ENCODE data around the gene TEX22.

TEX22 gene

GRCh38 chr14:105367116-105368031 is 31.0 kb upstream of the TEX22 start:
- DNase-seq, result no peak

DNA sequence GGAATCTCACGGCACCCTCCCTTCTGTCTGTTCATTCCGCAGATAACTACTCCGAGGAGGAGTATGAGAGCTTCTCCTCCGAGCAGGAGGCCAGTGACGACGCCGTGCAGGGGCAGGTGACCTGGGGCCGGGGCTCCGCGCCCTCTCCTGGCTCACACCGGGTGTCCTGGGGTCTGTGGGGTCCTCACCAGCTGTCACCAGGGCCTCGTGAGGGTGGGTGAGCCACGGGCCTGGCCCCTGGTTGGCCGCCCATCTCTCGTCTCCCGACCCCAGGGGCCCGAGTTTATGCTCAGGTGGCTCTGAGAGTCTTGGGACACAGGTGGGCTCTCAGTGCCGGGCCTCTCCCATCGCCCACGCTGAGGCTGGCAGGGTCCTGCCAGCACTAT is 30.3 kb upstream of the TEX22 start:
- no peak for DNase-seq

GRCh38 chr14:105368426-105368825 is 29.9 kb upstream of the TEX22 start:
- no peak for DNase-seq

- DNase-seq, result no peak
Measured at GRCh38 chr14:105368910-105369652, 29.3 kb upstream of the TEX22 start.

GRCh38 chr14:105369653-105370040 is 28.7 kb upstream of the TEX22 start:
- no peak for DNase-seq

DNA sequence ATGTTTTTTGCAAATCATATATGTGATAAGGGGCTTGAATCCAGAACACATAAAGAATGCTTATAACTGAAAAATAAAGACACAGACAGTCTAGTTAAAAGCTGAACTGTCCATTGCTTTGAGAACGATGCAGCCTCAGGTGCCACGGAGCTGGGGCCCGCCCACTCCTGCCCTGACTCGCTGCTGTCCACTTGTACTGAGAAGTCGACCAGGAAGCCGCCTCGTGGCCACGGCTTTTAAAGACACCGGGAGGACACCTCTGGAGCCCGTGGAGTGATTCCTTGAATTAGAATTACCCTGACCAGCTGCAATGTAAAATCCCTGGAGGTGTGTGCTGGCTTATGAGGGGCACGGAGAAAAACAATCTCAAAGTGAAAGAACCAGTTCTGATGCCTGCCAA is 23.9 kb upstream of the TEX22 start:
- DNase-seq, result no peak

GRCh38 chr14:105375635-105376057 is 22.7 kb upstream of the TEX22 start:
- DNase-seq, result peak; percentile 86

GRCh38 chr14:105376521-105377440 is 21.6 kb upstream of the TEX22 start:
- DNase-seq, result no peak

DNA sequence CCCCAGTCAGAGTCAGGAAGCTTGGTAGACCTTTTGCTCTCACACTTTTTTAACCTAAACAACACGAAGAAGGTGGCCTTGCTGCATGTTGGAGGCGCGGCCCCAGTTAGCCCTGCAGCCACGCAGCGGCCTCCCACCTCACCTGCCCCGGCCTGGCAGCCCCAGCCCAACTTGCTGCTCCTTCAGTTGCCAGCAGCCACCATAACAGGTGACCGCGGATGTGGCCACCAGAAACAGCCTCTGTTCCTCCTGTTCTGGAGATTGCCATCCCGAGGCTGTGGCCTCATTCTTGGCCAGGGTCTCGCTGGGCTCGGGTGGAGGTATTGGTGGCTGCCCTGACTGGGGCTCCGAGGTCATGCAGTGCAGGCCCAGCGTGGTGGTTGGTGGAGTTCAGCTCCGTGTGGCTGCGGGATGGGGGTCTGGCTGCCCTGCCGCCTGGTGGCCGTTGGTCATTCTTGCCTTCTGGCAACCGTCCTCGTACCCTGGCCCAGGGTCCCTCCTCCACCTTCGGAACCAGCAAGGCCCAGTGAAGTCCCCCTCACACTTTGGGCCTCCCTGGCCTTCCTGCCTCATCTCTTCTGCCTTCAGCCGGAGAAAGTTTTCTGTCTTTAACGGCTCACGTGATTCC is 20.7 kb upstream of the TEX22 start:
- DNase-seq, result no peak

GRCh38 chr14:105378199-105378598 is 20.1 kb upstream of the TEX22 start:
- no peak for DNase-seq

GRCh38 chr14:105378873-105379685 is 19.3 kb upstream of the TEX22 start:
- DNase-seq, result no peak

GRCh38 chr14:105379946-105380345 is 18.4 kb upstream of the TEX22 start:
- DNase-seq, result no peak

DNA sequence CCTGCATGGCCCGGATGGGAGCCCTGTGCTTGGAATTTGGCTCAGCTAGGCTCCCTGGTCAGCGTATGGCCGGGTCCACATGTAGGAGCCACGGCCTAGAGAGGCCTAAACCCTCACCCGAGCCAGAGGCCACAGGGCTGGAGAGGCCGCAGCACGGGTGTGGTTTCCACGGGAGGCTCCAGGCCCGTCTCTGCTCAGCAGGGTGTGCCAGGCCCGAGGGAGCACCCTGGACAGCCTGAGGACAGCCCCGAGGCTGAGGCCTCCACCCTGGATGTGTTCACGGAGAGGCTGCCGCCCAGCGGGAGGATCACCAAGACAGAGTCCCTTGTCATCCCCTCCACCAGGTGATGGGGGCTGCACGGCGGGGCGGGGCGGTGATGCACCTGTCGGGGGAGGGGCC is 17.6 kb upstream of the TEX22 start:
- DNase-seq, result no peak

GRCh38 chr14:105381446-105382342 is 16.6 kb upstream of the TEX22 start:
- no peak for DNase-seq

- no peak for DNase-seq
Measured at GRCh38 chr14:105382343-105383082, 15.8 kb upstream of the TEX22 start.

DNA sequence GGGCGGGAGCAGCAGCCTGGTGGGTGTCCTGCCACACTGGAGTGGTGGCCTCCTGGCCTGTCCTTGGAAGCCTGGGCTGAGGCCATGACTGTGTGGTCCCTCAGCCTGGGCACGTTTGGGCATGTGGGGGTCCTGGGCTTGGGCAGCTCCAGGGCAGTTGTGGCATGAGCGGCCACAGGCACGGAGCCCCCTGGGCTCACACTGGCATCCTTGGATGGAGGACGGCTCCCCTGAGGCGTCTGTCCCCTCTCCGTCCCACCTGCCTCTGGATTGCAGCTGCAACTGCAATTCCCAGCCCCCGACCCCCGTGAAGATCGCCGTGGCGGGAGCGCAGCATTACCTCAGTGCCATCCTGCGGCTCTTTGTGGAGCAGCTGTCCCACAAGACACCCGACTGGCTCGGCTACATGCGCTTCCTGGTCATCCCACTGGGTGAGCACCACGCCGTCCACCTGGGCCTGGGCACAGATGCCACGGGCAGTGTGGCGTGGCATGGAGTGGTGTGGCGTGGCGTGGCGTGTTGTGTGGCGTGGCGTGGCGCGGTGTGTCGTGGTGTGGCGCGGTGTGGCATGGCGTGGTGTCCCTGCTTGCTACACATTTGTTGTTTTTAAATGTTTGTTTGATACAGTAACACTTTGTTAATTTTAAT is 15.1 kb upstream of the TEX22 start:
- DNase-seq, result no peak

DNA sequence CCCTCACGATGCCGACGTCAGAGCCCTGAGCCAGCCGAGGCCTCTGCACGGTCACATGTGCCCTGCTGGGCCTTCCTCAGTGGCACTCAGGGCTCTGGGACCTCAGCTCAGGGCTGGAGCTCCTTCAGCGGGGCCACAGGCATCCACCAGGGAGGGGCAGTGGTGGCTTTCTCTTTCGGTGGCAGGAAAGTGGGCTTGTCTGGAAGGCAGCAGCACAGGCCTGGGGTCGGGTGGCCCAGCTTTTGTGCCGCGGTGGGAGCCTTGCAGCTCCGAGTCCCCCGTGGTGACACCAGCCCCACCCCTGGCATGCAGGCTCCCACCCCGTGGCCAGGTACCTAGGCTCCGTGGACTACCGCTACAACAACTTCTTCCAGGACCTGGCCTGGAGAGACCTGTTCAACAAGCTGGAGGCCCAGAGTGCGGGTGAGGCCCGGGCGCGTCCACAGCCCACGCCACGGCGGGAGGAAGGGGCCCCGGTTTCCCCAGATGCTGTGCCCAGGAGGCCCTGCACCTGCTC is 14.2 kb upstream of the TEX22 start:
- no peak for DNase-seq

DNA sequence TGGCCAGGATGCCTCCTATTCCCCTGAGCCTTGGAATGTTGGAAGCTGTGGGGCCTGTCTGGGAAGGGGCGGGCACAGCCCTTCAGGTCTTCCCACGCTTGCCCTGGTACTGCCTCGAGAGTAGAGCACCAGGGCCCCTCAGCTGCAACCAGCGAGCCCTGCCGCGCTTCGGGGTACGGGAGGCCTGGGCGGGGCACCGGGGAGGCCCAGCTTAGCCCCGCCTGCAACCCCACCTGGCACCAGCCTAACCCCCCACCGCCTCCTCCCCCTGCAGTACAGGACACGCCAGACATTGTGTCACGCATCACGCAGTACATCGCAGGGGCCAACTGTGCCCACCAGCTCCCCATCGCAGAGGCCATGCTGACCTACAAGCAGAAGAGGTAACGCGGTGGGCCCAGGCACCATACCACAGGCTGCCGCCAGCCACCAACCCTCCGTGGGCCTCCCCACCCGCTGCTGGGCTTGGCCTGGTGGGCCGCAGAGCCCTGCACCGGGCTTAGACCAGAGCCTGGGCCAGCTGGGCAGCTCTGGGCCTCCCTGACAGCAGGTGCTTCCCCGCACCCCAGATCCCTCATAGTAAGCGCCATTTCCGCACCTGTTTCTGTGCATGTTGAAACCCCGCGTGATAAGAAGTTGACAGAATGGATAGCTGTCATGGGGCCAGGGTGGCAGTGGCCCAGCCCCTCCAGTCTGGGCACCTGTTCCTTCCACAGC is 13.6 kb upstream of the TEX22 start:
- DNase-seq, result no peak

GRCh38 chr14:105385322-105385637 is 13.1 kb upstream of the TEX22 start:
- DNase-seq, result no peak
